Hematopoietic multipotent progenitor cell treated with erythropoietin and hydrocortisone succinate and interleukin-3 and kit ligand, for 4 days (in vitro differentiated cells): ENCODE data around the gene UQCRH.
A peak's percentile ranks its signal among the peaks of the same experiment; 100 is the strongest.

Source experiments
- DNase-seq: peaks from one replicate; pipeline ENCODE4 v3.0.0-alpha.2; 2015

Gene UQCRH

DNA sequence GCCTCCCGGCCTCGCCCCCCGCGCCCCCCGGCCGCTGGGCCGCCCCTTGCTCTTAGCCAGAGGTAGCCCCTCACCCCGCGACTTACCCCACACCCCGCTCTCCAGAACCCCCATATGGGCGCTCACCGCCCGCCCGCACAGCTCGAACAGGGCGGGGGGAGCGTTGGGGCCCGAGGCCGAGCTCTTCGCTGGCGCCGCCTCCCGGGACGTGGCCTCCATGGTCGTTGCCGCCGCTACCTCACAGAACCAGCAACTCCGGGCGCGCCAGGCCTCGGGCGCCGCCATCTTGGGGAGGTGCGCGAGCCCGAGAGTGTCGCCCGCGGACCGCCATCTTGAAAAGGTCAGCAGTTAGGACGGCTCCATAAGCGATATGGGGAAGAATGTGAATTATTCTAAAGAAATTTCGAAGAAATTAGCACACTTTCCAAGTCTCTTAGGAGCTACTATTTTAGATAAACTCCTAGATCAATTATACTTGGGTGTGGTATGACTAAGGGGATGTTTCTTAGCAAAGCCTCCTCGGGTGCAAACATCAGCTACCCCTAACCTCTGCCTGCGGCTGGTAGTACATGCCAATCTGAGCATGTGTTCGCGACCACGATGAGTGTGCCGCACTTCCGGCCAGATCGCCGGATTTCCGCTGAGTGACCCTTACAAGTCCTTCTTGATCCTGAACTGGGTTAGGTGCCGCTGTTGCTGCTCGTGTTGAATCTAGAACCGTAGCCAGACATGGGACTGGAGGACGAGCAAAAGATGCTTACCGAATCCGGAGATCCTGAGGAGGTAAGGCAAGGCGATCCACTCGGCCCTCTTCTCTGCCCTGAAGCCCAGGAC is at the start of gene UQCRH, which contains the start of gene LRRC41:
Gene UQCRH (plus strand): TSS at position 661 of the 834 bp plus-strand sequence. CDS start 69 bp downstream, at position 730.
Gene LRRC41 (minus strand): TSS at position 579 of the 834 bp plus-strand sequence. CDS start 294 bp downstream, at position 285.
- DNase-seq: peak; percentile 98

DNA sequence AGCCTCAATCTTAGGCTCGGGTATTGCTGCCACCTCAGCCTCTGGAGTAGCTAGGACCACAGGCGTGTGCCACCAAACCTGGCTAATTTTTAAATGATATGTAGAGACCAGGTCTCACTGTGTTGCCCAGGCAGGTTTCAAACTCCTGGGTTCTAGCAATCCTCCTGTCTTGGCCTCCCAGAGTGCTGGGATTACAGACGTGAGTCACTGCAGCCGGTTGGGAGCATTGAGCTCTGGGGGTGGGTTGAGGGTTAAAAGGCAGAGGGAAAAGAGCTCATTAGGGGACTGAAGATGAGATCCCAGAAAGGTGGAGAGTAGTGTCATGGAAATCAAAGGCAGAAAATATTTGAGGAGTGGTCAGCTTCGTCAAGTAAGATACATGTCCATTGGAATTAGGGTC is 48.8 kb upstream of the UQCRH start:
- no peak for DNase-seq

DNA sequence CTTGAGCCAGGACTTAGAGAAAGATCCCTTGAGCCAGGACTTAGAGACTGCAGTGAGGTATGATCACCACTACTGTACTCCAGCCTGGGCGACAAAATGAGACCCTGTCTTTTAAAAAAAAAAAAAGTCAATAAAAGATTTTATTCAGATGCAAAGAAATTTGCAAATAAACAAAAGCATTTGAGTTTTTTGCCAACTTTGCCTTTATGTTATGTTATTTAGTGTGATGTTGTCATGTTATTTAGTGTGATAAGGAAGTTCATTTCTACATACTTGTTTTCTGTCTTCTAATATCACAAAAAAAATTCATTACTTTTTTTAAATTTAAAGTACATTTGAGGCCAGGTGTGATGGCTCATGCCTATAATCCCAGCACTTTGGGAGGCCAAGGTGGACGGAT is 47.0 kb upstream of the UQCRH start:
- DNase-seq: no peak

DNA sequence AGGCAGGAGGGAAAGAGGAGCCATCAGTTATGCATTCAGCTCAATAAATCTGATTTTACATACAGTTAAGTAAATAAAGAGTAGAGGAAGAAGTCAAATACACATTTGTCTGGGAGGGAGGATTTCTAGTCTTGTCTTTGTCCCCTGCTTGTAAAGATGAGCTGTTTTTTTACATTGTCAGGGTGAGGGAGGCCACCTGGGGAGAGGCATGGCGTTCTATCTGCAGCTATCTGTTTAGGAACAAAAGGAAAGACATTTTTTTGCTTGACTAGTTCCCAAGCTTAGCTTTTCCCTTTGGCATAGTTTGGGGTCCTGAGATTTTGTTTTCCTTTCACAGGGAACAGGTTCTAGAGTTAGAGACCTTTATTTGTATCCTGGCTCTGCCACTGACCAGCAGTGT is 41.0 kb upstream of the UQCRH start:
- DNase-seq: no peak

DNA sequence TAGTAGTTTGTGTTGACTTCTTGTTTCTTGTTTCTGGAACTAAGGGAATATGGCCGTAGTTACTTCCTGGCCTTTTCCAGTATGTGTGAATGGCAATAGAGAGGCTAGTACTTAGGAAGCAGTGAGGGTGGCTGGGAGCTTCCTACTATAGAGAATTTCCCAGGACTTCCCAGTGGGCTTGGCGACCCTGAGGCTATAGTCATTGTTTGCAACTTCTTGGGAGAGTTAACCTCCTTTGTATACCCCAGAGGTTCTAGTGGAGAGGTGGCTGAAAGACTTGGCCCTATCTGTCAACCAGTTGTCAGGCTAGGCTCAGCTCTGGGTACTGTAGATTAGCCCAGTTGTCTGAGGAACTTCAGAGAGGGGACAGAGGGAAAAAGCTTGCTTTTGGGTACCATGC is 40.4 kb upstream of the UQCRH start:
- DNase-seq: no peak

DNA sequence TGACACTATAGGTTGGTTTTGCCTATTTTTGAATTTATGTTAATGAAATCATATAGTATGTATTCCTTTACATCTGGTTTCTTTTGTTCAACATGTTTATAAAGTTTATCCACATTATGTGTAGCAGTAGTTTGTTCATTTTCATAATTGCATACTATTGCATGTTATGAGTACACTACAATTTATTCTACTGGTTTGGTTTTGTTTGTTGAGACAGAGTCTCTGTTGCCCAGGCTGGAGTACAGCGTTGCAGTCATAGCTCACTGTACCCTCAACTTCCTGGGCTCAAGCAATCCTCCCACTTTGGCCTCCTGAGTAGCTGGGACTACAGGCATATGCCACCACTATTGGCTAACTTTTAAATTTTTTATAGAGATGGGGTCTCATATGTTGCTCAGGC is 34.9 kb upstream of the UQCRH start:
- DNase-seq: no peak

DNA sequence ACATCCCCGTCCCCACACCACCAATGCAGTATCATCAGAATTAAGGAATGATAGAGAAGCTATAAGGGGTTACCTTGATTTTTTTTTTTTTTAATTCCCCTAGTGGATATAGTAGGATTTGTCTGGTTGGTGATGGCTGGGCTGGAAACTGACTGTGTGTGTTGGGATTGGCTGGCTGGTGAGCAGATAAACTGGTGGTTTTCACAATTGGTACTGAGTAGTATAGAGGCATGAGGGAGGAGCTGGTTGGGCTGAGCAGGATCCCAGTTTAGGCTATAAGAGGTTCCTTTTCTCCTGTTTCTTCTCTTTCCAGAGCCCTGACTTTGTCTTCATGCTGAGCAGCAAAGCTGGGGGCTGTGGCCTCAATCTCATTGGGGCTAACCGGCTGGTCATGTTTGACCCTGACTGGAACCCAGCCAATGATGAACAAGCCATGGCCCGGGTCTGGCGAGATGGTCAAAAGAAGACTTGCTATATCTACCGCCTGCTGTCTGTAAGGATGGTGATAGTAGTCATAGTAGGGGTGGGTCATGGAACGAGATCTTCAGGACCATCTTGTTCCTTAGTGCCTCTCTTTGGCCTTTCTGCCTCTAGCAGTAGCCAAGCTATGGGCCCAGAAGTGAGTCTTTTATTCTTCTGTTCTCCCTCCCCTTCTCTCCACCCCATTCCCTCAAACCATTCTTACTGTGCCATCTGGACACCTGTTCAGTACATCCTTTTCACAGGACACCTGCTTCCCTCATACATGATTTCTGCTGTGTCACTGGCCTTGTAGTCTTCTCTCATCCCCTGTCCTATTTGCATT is 29.1 kb upstream of the UQCRH start:
- DNase-seq: peak; percentile 31

DNA sequence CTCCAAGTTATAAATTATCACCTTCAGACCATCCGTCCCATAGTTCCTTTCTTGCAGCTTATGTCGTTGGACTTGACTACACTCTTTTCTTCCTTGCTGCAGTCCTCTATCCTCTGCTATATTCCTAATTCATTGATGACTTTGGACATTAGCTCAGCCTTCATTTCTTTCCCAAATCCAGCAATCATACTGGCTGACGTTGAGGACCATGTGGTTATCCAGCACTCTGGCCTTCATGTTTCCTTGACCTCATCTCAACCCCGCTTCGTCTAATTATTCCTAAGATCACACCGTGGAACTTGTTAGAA is 28.5 kb upstream of the UQCRH start:
- no peak for DNase-seq

DNA sequence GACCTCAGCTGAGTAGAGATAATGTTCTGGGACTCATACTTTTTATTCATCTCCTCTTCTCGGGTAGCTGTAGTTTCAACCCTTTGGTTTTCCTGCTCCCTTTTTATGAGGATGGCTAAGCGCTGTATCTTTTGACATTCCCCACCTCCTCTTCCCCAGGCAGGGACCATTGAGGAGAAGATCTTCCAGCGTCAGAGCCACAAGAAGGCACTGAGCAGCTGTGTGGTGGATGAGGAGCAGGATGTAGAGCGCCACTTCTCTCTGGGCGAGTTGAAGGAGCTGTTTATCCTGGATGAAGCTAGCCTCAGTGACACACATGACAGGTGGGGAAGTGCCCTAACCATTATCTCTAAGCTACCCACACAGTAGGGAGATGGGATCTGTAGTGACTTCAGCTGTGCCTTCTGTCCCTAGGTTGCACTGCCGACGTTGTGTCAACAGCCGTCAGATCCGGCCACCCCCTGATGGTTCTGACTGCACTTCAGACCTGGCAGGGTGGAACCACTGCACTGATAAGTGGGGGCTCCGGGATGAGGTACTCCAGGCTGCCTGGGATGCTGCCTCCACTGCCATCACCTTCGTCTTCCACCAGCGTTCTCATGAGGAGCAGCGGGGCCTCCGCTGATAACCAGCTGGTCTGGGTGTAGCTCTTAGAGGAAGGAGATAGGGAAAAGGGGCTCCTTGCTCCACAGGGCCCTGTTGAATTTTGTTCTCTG is 25.7 kb upstream of the UQCRH start:
- DNase-seq: no peak

DNA sequence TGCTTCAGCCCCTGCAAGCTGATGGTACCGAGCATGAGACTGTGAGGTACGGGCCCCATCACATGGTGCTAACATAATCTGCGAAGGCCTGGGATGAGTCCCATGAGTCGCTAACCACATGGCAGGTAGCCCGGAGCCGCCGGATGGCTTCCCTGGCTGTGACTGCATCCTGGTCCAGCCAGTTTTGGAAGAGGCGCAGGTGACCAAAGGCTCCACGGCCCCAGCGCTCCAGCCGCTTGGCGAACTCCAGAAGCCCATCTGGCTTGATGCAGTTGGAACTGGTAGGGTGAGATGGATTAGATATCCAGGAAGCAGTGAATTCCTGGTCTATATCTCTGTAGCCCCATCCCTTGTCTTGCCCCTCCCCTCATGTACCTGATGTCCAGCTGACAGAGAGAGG is 24.7 kb upstream of the UQCRH start:
- DNase-seq: no peak

DNA sequence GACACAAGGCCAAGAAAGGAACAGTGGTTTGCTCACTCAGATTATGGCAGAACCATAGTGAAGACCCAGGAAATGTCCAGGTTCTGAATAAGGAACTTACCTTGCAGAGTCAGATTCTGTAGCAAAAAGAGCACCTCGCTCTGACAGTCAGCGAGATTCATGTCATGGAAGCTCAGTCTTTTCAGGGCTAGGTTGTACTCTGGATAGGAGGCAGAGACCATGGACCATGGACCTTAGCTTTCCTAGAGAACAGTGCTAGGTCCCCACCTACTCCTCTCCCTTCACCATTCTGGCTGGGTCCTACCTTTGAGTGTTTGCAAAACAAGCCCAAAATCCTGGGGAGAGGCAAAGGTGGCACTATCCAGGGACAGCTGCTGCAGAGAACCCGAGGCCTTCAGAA is 23.4 kb upstream of the UQCRH start:
- no peak for DNase-seq

DNA sequence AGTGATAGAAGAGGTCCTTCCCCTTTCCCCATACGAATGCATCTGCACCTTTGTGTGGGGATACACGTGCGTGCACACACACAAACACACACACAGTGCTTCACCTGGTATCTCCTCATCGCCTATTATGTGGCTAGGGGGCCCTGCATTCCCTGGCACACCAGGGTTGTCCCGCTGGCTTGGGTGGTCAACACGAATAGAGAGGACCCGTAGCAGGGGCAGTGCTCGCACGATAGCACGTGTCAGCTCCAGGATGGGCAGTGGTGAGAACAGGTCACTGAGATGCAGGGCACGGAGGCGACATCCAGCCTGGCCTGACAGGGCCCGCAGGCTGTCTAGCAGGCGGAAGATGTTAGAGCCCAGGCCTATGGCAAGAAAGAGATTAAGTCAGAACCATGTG is 22.5 kb upstream of the UQCRH start:
- DNase-seq: no peak

DNA sequence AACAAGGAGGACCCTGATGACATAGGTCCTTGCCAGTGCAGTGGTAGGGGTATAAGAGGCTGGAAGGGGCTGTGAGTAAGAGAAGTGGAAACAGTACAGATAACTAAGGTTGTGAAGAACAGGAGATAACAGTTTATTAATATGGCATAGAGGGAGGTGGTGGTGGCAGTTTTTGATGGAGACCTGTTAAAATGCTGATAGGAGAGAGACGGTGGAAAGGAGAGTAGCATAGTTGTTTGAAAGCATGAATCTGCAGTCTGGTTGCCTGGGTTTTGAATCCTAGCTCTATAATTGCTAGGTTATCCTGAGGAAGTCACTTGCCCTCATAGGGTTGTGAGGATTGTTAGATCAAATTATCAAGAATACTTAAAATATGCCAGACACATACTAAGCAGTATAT is 19.4 kb upstream of the UQCRH start:
- DNase-seq: peak; percentile 30

DNA sequence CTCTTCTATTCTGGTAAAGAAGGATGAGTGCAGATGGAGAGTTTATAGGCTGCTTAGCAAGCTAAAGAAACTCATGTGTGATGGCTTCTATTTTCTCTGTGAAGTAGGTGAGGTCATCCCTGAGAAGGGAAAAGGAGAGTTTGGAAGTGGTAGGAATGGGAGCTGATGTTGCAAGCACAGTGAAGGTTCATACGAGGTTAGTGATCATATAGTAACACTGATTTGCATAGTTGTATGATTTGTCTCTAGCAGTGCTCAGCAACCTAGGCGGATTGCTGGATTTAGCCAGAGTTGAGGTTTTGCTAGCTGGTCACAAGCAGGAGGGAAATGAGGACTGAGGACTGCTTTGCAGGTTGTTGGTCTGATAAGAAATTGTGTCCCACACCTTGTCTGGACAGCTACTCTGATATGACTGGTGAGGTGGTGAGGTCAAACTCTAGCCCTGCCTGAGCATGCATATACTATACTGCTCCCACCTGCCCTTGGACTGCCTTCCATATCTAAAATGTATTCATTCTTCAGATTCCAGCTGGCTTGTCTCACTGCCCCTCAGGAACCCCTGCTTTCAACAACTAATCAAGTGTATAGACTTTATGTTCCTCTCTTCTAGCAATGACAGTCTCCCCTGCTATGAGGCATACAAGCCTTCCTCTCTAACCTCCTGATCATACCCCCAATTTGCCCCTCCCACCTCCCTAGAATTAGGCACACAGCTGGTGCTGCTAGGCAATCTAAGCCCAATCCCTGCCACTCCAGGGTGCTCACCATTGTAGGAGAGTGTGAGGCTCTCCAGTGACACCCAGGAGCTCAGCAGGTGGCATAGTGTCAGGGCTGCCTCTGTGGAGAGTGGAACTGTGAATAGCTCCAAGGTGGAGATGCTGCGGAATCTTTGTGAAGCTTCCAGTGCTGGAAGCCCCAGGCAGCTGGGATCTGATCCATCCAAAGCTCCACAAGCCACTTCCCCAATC is 18.6 kb upstream of the UQCRH start:
- DNase-seq: no peak

DNA sequence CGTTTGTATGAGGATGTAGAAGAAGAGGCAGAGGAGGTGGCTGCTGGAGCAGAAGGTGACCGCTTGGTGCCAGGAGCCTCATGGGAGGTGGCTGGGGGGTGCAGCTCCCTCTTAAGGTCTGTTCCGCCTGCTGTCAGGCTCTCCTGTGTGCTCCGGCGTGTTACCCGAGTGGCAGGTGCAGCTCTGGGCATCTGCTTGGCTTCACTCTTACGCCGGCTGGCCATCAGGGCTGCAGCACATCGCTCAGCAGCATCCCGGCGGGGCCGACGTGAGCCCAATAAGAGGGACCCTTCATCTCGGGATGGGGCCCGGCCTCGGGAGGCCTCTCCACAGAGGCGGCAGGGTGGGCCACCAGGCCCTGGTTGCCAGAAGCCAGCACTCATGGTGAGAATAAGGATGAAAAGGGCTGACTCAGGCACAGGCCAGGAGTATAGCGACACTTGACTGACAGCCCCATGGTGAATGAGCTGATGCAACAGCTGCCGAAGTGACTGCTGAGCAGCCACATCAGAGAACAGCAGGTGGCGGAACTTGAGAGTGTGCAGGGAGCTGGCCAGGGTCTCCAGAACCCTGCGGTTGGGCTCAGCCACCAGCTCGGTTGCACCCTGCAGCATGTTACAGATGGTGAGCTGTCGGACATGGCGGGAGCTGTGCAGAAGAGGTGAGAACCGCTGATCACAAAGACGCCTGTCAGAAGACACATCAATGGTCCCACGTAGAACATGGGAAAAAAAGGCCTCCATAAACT is 17.6 kb upstream of the UQCRH start:
- DNase-seq: no peak

DNA sequence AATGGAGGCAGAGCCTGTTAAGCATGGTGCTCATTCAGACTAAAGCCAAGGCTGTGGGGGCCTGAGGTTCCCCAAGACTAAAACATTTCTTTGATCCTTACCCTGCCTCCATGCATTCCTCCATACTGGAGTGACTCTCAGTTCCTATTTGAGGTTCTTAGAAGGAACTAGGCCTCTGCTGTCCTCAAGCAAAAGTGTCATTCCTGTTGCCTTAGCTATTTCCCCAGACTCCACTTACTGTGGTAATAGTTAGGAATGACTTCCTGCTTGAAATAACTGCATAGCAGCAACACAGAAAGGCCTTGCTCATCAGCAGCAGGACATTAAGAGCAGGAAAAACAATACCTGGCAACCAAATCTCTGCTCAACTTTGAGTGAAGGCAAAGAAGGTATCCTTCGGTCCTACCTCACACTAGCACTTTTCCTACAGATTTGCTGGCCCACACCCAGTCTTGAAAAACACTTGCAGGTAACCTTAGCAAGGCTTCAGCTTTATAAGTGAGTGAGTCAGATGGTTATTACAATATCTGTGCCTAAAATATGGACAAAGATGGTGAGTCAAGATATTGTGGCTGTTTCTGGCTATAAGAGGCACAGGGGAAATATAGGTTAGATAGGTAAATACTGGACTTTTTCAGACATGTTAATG is 14.9 kb upstream of the UQCRH start:
- no peak for DNase-seq

DNA sequence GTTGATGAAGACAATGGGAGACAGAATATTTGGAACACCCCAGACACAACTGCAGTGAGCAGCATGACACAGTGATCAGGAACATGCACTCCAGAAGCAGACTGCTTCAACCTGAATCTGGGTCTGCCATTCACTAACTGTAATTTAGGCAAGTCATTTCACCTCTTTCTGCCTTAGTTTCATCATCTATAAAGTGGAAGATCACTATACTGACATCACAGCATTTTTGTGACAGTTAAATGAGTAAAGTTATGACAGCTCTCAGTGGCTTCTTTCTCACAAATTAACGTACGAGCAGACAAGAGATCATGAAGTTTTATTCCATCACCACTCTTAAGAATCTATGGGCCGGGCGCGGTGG is 14.4 kb upstream of the UQCRH start:
- DNase-seq: no peak

DNA sequence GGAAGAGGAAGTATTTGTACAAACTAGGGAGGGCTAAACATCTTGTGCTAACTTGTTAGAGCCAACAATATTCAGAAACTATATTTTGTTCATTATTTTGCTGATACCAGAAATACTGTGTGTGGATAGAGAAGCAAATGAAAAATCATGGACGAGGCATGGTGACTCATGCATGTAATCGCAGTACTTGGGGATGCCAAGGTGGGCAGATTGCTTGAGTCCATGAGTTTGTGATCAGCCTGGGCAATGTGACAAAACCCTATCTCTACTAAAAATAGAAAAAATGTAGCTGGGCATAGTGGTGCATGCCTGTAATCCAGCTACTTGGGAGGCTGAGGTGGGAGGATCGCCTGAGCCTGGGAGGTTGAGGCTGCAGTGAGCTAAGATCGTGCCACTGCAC is 13.5 kb upstream of the UQCRH start:
- DNase-seq: no peak

DNA sequence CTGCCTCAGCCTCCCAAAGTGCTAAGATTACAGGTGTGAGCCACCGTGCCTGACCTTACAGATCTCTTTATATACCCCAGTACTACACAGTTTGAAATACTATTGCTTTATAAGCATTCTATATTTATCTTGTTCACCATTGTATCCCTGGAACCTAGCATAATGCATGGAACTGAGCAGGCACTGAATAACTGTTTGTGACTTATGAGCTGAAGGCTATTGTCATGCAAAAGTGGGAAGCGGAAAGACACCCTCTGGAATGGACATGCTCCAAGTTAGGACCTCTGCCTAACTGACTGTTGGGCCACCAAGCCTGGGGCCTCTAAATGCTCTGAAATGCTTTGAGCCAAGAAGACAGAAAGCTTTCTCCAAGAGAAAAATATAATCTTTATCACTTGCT is 8.2 kb upstream of the UQCRH start:
- no peak for DNase-seq

DNA sequence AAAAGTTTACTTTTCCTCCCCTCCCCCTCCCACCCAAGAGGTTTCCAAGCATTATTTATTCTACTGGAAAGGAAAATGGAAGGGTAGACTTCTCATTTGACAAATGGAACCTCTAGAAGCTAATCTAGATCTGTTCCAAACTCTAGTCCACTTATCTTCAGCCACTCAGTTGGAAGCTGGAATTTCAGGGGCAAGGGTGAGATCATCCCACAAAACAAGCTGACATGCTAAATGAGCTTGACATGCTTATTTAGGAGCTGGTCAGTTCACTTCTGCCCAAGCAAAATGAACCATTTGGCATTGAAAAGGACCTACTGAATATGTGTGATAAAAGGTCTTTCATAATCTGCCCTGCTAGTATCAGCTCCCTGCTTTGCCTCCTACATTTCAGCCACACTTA is 5.1 kb upstream of the UQCRH start:
- DNase-seq: no peak
